K562 (cell line): ENCODE data around the gene KMT2C. TPM values are rescaled to one million over a fixed set of nuclear protein-coding genes. Genes with fewer than 3 reads are reported as not detected.
A peak's percentile ranks its signal among the peaks of the same experiment; 100 is the strongest.
"Not testable (repeated sequence)": the region's sequence is repeated elsewhere in the genome, so short reads cannot be mapped to it uniquely, and the experiment has no call there.

Experiments
- ATAC-seq: fragments of 200-7000 bp; cut with Tn5 transposase; 3 replicates; pipeline ENCODE4 v1.9.1; 2020; ENCODE audit warnings: moderate library complexity
- BruUV-seq: library from RNA; stranded (reverse); fragments of 400-500 nt; replicated peaks from 2 replicates; lab custom pipeline; 2021; lab: Mats Ljungman, UMichigan
- CTCF ChIA-PET: fragments of 300-600 bp; formaldehyde crosslinking; extraction: SDS; loops from one replicate; lab custom pipeline; 2021; ENCODE audit warnings: low intra/inter-chr PET ratio; lab: Yijun Ruan, JAX
- POLR2A ChIA-PET: fragments of 300-600, 350-650 bp; sonication (Branson Sonifier 250); formaldehyde crosslinking; extraction: SDS; loops from one replicate; lab custom pipeline; 2021; ENCODE audit warnings: antibody characterized with exemption, inconsistent platforms; lab: Yijun Ruan, JAX
- DNase-seq, 4 experiments: peaks; one replicate each; pipeline versions ENCODE4 v3.0.0 to v3.0.0-alpha.2; 2011 to 2018; ENCODE audit warnings: low spot score in 3 of 4, mixed read lengths in 3 of 4; ENCODE audit errors: extremely low read depth in 1 of 4
- FAIRE-seq: peaks from 2 replicates; lab custom pipeline; 2011; peaks lifted over from hg19 to GRCh38; lab: Jason Lieb, UNC
- H2AFZ ChIP-seq: 2 replicates; pipeline ENCODE4 v1.6.0; 2011; ENCODE audit warnings: low read depth, low read length, control low read depth, inconsistent platforms
- H3K27ac ChIP-seq: fragments of 200-600 bp; 3 replicates; pipeline ENCODE4 v1.8.0; 2011; ENCODE audit warnings: low read depth, mild to moderate bottlenecking, control low read depth, inconsistent platforms, low read length, moderate library complexity, mixed read lengths; ENCODE audit errors: extremely low read depth
- H3K27me3 ChIP-seq, 2 experiments: fragments of 300-600 bp in 1 of 2; 2 replicates in 1 of 2; 3 replicates in 1 of 2; pipeline versions ENCODE4 v1.6.0 to v1.8.0; 2011; ENCODE audit warnings: inconsistent platforms in 2 of 2, low read length in 2 of 2, mild to moderate bottlenecking in 1 of 2, mixed read lengths in 1 of 2, moderate library complexity in 1 of 2; ENCODE audit not compliant: control insufficient read depth in 2 of 2, insufficient read depth in 2 of 2
- H3K36me3 ChIP-seq: fragments of 300-600 bp; 3 replicates; pipeline ENCODE4 v1.8.0; 2011; ENCODE audit warnings: mild to moderate bottlenecking, low read length, inconsistent platforms; ENCODE audit not compliant: control insufficient read depth, insufficient read depth
- H3K4me1 ChIP-seq, 2 experiments: fragments of 200-600 bp in 1 of 2; replicated peaks in 1 of 2; 2 replicates in 1 of 2; 3 replicates in 1 of 2; pipeline versions ENCODE4 v1.5.1 to v1.8.0; 2011; ENCODE audit warnings: inconsistent platforms in 2 of 2, low read length in 2 of 2, mild to moderate bottlenecking in 1 of 2, mixed read lengths in 1 of 2, moderate library complexity in 1 of 2; ENCODE audit not compliant: control insufficient read depth in 2 of 2, insufficient read depth in 2 of 2
- H3K4me2 ChIP-seq: 2 replicates; pipeline ENCODE4 v1.6.1; 2011; ENCODE audit warnings: low read length, control low read depth, inconsistent platforms, mixed read lengths; ENCODE audit not compliant: insufficient read depth
- H3K4me3 ChIP-seq: fragments of 200-600 bp; sonication (generic), shearing (Covaris generic); 2 replicates; pipeline ENCODE4 v1.5.1; 2016; ENCODE audit warnings: control low read depth, inconsistent platforms
- H3K79me2 ChIP-seq: fragments of 200-600 bp; 3 replicates; pipeline ENCODE4 v1.8.0; 2011; ENCODE audit warnings: low read length, inconsistent platforms; ENCODE audit not compliant: control insufficient read depth, insufficient read depth
- H3K9ac ChIP-seq, 2 experiments: 2 replicates each; pipeline versions ENCODE4 v1.6.0 to v1.6.1; 2011; ENCODE audit warnings: low read depth in 2 of 2, low read length in 2 of 2, control low read depth in 1 of 2, inconsistent platforms in 1 of 2, mild to moderate bottlenecking in 1 of 2, mixed read lengths in 1 of 2; ENCODE audit not compliant: insufficient read depth in 1 of 2
- H3K9me1 ChIP-seq: one replicate; pipeline ENCODE4 v1.6.0; 2011; ENCODE audit warnings: inconsistent platforms, mild to moderate bottlenecking, low read length, moderate library complexity; ENCODE audit not compliant: control insufficient read depth, insufficient read depth
- H3K9me3 ChIP-seq: replicated peaks from 2 replicates; pipeline ENCODE4 v1.5.1; 2011; ENCODE audit warnings: low read depth, low read length, inconsistent platforms; ENCODE audit not compliant: control insufficient read depth, insufficient read depth
- H4K20me1 ChIP-seq: replicated peaks from 2 replicates; pipeline ENCODE4 v1.6.1; 2011; ENCODE audit warnings: low read length, inconsistent platforms, mixed read lengths; ENCODE audit not compliant: control insufficient read depth, insufficient read depth
- DMBX1 ChIP-seq: fragments of 250-450 bp; sonication (Bioruptor Pico); IDR thresholded peaks from 2 replicates; pipeline ENCODE4 v1.8.0; 2022; ENCODE audit warnings: inconsistent platforms, mild to moderate bottlenecking, moderate library complexity, borderline replicate concordance
- ETV5 ChIP-seq: sonication (generic); formaldehyde crosslinking; IDR thresholded peaks from 2 replicates; pipeline ENCODE4 v1.4.0; 2020; ENCODE audit warnings: low read depth, mild to moderate bottlenecking, missing genetic modification reagents
- GABPA ChIP-seq: fragments of 200-800 bp; sonication (Bioruptor generic); conservative IDR thresholded peaks from 2 replicates; pipeline ENCODE4 v1.6.1; 2016; ENCODE audit warnings: low read depth, missing genetic modification characterization, missing compliant biosample characterization
- GTF2E2 ChIP-seq: fragments of 200-800 bp; sonication (Bioruptor generic); IDR thresholded peaks from 2 replicates; pipeline ENCODE4 v1.6.1; 2016; ENCODE audit warnings: missing genetic modification characterization, missing compliant biosample characterization
- HDAC1 ChIP-seq, 2 experiments: fragments of 450-650 bp; IDR thresholded peaks; 2 replicates each; pipeline ENCODE4 v1.6.1; 2016 to 2017; ENCODE audit warnings: inconsistent platforms in 1 of 2, mild to moderate bottlenecking in 1 of 2, moderate library complexity in 1 of 2
- L3MBTL2 ChIP-seq: fragments of 450-650 bp; IDR thresholded peaks from 2 replicates; pipeline ENCODE4 v1.6.1; 2016; ENCODE audit warnings: mild to moderate bottlenecking, moderate library complexity
- MXI1 ChIP-seq: IDR thresholded peaks from 2 replicates; pipeline ENCODE4 v1.6.1; 2011; ENCODE audit warnings: low read depth, mild to moderate bottlenecking, improper control_type of control experiment, low read length
- NR2C2 ChIP-seq, 2 experiments: fragments of 200-800 bp in 1 of 2; sonication (Bioruptor generic) in 1 of 2; sonication (generic) in 1 of 2; formaldehyde crosslinking in 1 of 2; IDR thresholded peaks; 2 replicates each; pipeline versions ENCODE4 v1.6.1 to v1.8.0; 2016 to 2022; ENCODE audit warnings: mild to moderate bottlenecking in 1 of 2, missing compliant biosample characterization in 1 of 2, missing genetic modification characterization in 1 of 2, missing genetic modification reagents in 1 of 2
- NRF1 ChIP-seq, 2 experiments: fragments of 450-650 bp; IDR thresholded peaks in 1 of 2; conservative IDR thresholded peaks in 1 of 2; 2 replicates each; pipeline ENCODE4 v1.6.1; 2014; ENCODE audit warnings: mild to moderate bottlenecking in 2 of 2
- RAD21 ChIP-seq, 2 experiments: fragments of 250-450 bp in 1 of 2; fragments of 450-650 bp in 1 of 2; sonication (Bioruptor Pico) in 1 of 2; formaldehyde crosslinking in 1 of 2; IDR thresholded peaks in 1 of 2; conservative IDR thresholded peaks in 1 of 2; 2 replicates each; pipeline versions ENCODE4 v1.4.0 to v1.8.0; 2020 to 2022; ENCODE audit warnings: mild to moderate bottlenecking in 2 of 2, moderate library complexity in 1 of 2
- SMARCE1 ChIP-seq: fragments of 450-650 bp; IDR thresholded peaks from 2 replicates; pipeline ENCODE4 v1.7.1; 2016; ENCODE audit warnings: mild to moderate bottlenecking
- TAF9B ChIP-seq: fragments of 450-650 bp; IDR thresholded peaks from 2 replicates; pipeline ENCODE4 v1.6.1; 2018; ENCODE audit warnings: mild to moderate bottlenecking; ENCODE audit not compliant: partially characterized antibody
- ZEB2 ChIP-seq: fragments of 450-650 bp; IDR thresholded peaks from 2 replicates; pipeline ENCODE4 v1.6.1; 2016
- ZNF766 ChIP-seq: fragments of 200-800 bp; sonication (Bioruptor generic); conservative IDR thresholded peaks from 2 replicates; pipeline ENCODE4 v1.6.1; 2016; ENCODE audit warnings: missing genetic modification characterization, missing compliant biosample characterization
- WGBS: fragments of 100-300 bp; shearing (Covaris generic); methylation state at CpG from one replicate; pipeline ENCODE4 v1.1.6; 2016; ENCODE audit warnings: low coverage, mixed read lengths; ENCODE audit not compliant: insufficient coverage; ENCODE audit errors: missing lambda C conversion rate; 5-methylcytosine and 5-hydroxymethylcytosine counted together
- in situ Hi-C: fragments of 300-500 bp; cut with MboI; formaldehyde crosslinking; loops from 4 replicates; pipeline ENCODE4 v1.15.0; 2018; ENCODE audit warnings: inconsistent platforms, mixed read lengths
- intact Hi-C: fragments of 100-400 bp; cut with micrococcal nuclease; formaldehyde crosslinking; loops from 2 replicates; pipeline ENCODE4 v1.14.2; 2022
- polyA plus RNA-seq, 8 experiments: library from polyadenylated mRNA; depleted of rRNA in 4 of 8; stranded (reverse) in 5 of 8; unstranded in 3 of 8; fragments of >200 nt; fragmentation: Nextera tagmentation in 2 of 8; fragmentation: Illumina TruSeq in 1 of 8; extraction: Ambion mirVana in 2 of 8; extraction: Trizol in 1 of 8; gene quantifications; 2 replicates each; pipeline versions ENCODE4 v1.2.1 to v1.2.3, GENCODE V29; 2011 to 2014; ENCODE audit warnings: inconsistent platforms in 1 of 8, missing spikeins in 1 of 8
- total RNA-seq, 7 experiments: library from RNA; depleted of rRNA in 6 of 7; stranded (reverse); fragments of >200 nt in 6 of 7; fragmentation: Illumina TruSeq in 2 of 7; extraction: Trizol in 2 of 7; gene quantifications; 2 replicates each; pipeline versions ENCODE4 v1.2.1 to v1.2.3, GENCODE V29; 2011 to 2021; ENCODE audit warnings: low replicate concordance in 1 of 7
- TF ChIP-seq, protein P1 (sequence below), 2 experiments: fragments of 250-450 bp in 1 of 2; fragments of 450-650 bp in 1 of 2; sonication (Bioruptor Pico) in 1 of 2; IDR thresholded peaks; 2 replicates each; pipeline versions ENCODE4 v1.6.1 to v1.8.0; 2016 to 2021; ENCODE audit warnings: mild to moderate bottlenecking in 2 of 2, moderate library complexity in 2 of 2, missing compliant biosample characterization in 1 of 2, missing genetic modification characterization in 1 of 2
- TF ChIP-seq, protein P2 (sequence below): fragments of 450-650 bp; conservative IDR thresholded peaks from 2 replicates; pipeline ENCODE4 v1.6.1; 2016; ENCODE audit warnings: missing genetic modification characterization, low read depth, mild to moderate bottlenecking, missing compliant biosample characterization, moderate library complexity
- TF ChIP-seq, protein P3 (sequence below): sonication (generic); formaldehyde crosslinking; IDR thresholded peaks from 2 replicates; pipeline ENCODE4 v1.8.0; 2022; ENCODE audit warnings: mild to moderate bottlenecking, missing genetic modification reagents

KMT2C gene
- total and polyA plus RNA-seq, 9 of the 15 experiments (the other 6 are each of a cell fraction or from before 2014, with no cell fraction given), result 4.9 to 67.8 (median 27.1) TPM

DNA sequence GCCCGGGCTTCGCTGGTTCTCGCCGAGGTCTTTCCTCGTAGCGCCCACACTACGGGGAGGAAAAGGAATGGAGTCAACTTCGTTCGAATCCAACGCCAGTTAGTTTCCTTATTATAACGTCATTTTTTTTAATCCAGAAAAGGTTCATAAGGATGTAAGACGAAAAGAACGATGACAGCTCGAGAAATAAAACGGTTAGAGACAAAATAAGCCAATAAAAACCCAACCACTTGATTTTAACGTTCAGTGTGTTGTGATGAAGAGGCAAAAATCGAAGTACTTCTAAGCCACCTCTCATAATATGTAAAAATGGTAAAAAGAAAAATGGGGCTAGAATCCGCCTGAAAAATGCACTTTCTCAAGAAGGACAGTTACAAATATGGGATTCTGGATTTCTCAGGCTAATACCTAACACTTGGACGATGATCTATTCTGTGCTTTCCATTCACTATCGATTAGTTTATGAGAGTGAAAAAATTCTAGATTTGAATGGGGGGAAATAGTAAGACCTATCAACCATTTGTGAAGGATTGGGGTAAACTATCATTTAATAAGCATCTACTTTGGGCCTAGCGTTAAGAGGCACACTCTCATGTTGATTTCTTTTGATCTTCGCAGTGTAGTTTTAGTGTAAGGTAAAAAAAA lies 1.2 kb upstream of the KMT2C start:
- 3% methylated on average over 20 of the region's 22 CpGs for WGBS
- peak overlapping the region; percentile 83 for H3K27ac ChIP-seq
- peak overlapping the region; percentile 93 for H2AFZ ChIP-seq
- peak overlapping the region; percentile 89 to 98 for H3K9ac ChIP-seq
- peaks cover 11% of the 10 kb centered on the region; the same call in 1 of the 2 replicates for H4K20me1 ChIP-seq
- H3K27me3 ChIP-seq; intact Hi-C loops; H3K36me3 ChIP-seq; DNase-seq; in situ Hi-C loops; CTCF ChIA-PET; H3K9me1 ChIP-seq; ATAC-seq; H3K9me3 ChIP-seq; TF ChIP-seq NR2C2 (CRISPR knock-in tag; IDR thresholded peaks at IDR 0.05): not testable (repeated sequence)
- BruUV-seq, result TSS peak; percentile 93
- H3K79me2 ChIP-seq, result peaks cover 36% of the 10 kb centered on the region
- H3K4me2 ChIP-seq, result peak overlapping the region; percentile 61
- peaks cover 12 to 14% of the 10 kb centered on the region in 2 experiments; a peak in 3 of 5 replicates for H3K4me1 ChIP-seq
- peak overlapping the region; percentile 66 for H3K4me3 ChIP-seq
- POLR2A ChIA-PET, result interaction anchor here (0.7 to 1.1 kb wide), 2 partner anchors 18 to 27 kb away, joined by 3 read pairs; no protein-coding TSS in a partner anchor
- peak; percentile 62 for FAIRE-seq
- TF ChIP-seq SMARCE1 (peak; percentile 38; the same call in 1 of the 2 replicates), NRF1 (conservative IDR thresholded peaks at IDR 0.05 in 1 of 2, IDR thresholded peaks at IDR 0.05 in 1 of 2) (peak; percentile 43 to 67; a peak in 3 of 4 replicates), NR2C2 (tag; IDR thresholded peaks at IDR 0.05) (peak; percentile 59), HDAC1 (IDR thresholded peaks at IDR 0.05) (peak in 1 of 2 experiments; percentile 18; a peak in 1 of 4 replicates), GABPA (0 out of 2 replicates have a peak, but pooled peaks have one; percentile 7), RAD21 (CRISPR knock-in tag; conservative IDR thresholded peaks at IDR 0.05 in 1 of 2, IDR thresholded peaks at IDR 0.05 in 1 of 2) (0 out of 4 replicates have a peak, but pooled peaks of 1 of the 2 experiments have one; percentile 1), L3MBTL2 (peak; percentile 14; the same call in 1 of the 2 replicates), GTF2E2 (tag) (peak; percentile 82), DMBX1 (0 out of 2 replicates have a peak, but pooled peaks have one; percentile 14), ZNF766 (peak; percentile 11; the same call in 1 of the 2 replicates), ETV5 (CRISPR knock-in tag) (peak; percentile 19; the same call in 1 of the 2 replicates), ZEB2 (0 out of 2 replicates have a peak, but pooled peaks have one; percentile 10), MXI1 (0 out of 2 replicates have a peak, but pooled peaks have one; percentile 4), TAF9B (peak; percentile 48)
- TF ChIP-seq, protein P1, sequence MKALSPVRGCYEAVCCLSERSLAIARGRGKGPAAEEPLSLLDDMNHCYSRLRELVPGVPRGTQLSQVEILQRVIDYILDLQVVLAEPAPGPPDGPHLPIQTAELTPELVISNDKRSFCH (CRISPR knock-in tag; IDR thresholded peaks at IDR 0.05), result not testable (repeated sequence)
- TF ChIP-seq, protein P1 (tag; IDR thresholded peaks at IDR 0.05), result peak; percentile 44; the same call in 1 of the 2 replicates
- TF ChIP-seq, protein P2, sequence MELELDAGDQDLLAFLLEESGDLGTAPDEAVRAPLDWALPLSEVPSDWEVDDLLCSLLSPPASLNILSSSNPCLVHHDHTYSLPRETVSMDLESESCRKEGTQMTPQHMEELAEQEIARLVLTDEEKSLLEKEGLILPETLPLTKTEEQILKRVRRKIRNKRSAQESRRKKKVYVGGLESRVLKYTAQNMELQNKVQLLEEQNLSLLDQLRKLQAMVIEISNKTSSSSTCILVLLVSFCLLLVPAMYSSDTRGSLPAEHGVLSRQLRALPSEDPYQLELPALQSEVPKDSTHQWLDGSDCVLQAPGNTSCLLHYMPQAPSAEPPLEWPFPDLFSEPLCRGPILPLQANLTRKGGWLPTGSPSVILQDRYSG (tag), result 0 out of 2 replicates have a peak, but pooled peaks have one; percentile 51
- TF ChIP-seq, protein P3, sequence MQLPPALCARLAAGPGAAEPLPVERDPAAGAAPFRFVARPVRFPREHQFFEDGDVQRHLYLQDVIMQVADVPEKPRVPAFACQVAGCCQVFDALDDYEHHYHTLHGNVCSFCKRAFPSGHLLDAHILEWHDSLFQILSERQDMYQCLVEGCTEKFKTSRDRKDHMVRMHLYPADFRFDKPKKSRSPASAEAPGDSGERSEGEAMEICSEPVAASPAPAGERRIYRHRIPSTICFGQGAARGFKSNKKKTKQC (CRISPR knock-in tag), result 0 out of 2 replicates have a peak, but pooled peaks have one; percentile 7
